Astrocyte of the cerebellum (primary cell): ENCODE data around the gene IPO8.

ENCODE experiments used
- DNase-seq: peaks from one replicate; pipeline ENCODE4 v3.0.0-alpha.2; 2011; ENCODE audit warnings: low read depth
- H3K4me3 ChIP-seq: 2 replicates; pipeline ENCODE4 v1.5.1; 2011; ENCODE audit warnings: mild to moderate bottlenecking, low read depth, low read length, moderate library complexity
- in situ Hi-C: cut with HindIII; loops from 2 replicates; pipeline ENCODE4 v1.10.0; 2017; ENCODE audit warnings: low sequenced_read_pairs
- TF ChIP-seq, protein P1 (sequence below): IDR thresholded peaks from 2 replicates; pipeline ENCODE4 v1.5.1; 2012; ENCODE audit warnings: low read length, low read depth, moderate library complexity, mild to moderate bottlenecking; ENCODE audit errors: missing control alignments

IPO8 gene

GRCh38 chr12:30701056-30701455 is 5.4 kb upstream of the IPO8 start:
- DNase-seq = no peak
- TF ChIP-seq, protein P1, sequence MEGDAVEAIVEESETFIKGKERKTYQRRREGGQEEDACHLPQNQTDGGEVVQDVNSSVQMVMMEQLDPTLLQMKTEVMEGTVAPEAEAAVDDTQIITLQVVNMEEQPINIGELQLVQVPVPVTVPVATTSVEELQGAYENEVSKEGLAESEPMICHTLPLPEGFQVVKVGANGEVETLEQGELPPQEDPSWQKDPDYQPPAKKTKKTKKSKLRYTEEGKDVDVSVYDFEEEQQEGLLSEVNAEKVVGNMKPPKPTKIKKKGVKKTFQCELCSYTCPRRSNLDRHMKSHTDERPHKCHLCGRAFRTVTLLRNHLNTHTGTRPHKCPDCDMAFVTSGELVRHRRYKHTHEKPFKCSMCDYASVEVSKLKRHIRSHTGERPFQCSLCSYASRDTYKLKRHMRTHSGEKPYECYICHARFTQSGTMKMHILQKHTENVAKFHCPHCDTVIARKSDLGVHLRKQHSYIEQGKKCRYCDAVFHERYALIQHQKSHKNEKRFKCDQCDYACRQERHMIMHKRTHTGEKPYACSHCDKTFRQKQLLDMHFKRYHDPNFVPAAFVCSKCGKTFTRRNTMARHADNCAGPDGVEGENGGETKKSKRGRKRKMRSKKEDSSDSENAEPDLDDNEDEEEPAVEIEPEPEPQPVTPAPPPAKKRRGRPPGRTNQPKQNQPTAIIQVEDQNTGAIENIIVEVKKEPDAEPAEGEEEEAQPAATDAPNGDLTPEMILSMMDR = no peak
- in situ Hi-C loops = no loop called here
- no peak overlapping the region for H3K4me3 ChIP-seq

GRCh38 chr12:30700216-30700900 is 4.7 kb upstream of the IPO8 start:
- no peak overlapping the region for H3K4me3 ChIP-seq
- DNase-seq = no peak
- TF ChIP-seq, protein P1 = no peak
- in situ Hi-C loops = no loop called here

GRCh38 chr12:30698346-30698745 is 2.7 kb upstream of the IPO8 start:
- in situ Hi-C loops = no loop called here
- H3K4me3 ChIP-seq = no peak overlapping the region
- TF ChIP-seq, protein P1 = no peak
- no peak for DNase-seq

- no peak for DNase-seq
- H3K4me3 ChIP-seq = no peak overlapping the region
- TF ChIP-seq, protein P1 = no peak
- in situ Hi-C loops = no loop called here
Measured at GRCh38 chr12:30696943-30697342, 1.3 kb upstream of the IPO8 start.

DNA sequence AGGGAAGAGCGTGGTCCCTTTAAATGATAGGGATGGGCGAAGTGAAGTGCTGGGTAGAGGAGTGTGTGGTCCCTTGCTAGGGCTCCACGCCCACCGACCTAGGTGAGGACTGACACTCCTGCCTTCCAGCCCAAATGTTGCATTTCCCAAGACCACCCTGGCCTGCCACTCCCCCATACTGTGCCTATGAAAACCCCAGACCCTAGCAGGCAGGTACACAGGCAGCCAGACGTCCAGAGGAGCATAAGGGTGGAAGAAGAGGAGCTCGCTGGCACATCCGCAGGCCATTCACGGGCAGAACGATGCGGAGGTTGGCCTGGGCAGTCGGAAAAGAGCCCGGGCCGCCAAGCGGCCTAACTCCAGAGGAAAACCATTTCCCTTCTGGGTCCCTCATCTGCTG is 817 bp upstream of the IPO8 start:
- no peak for DNase-seq
- TF ChIP-seq, protein P1 = no peak
- in situ Hi-C loops = no loop called here
- H3K4me3 ChIP-seq = no peak overlapping the region

- in situ Hi-C loops = no loop called here
- H3K4me3 ChIP-seq = peak overlapping the region; percentile 92
- no peak for DNase-seq
- TF ChIP-seq, protein P1 = no peak
Measured at GRCh38 chr12:30696103-30696408, 387 bp upstream of the IPO8 start.
